Tibial nerve (tissue), 3 donors: ENCODE results near the gene PRR22.

ENCODE experiments used
- POLR2A ChIP-seq, 2 donors: fragments of 450-650 bp; IDR thresholded peaks; one replicate each; pipeline ENCODE4 v1.6.1; 2017; ENCODE audit warnings: antibody characterized with exemption in 2 of 2, mild to moderate bottlenecking in 2 of 2, moderate library complexity in 2 of 2
- TF ChIP-seq, protein P1 (sequence below), 5 experiments: fragments of 200-600 bp in 3 of 5; fragments of 450-650 bp in 2 of 5; sonication (generic) in 3 of 5; IDR thresholded peaks; one replicate each; pipeline ENCODE4 v1.5.1; 2016 to 2019; ENCODE audit warnings: antibody characterized with exemption in 5 of 5, mild to moderate bottlenecking in 3 of 5, moderate library complexity in 2 of 5

DNA sequence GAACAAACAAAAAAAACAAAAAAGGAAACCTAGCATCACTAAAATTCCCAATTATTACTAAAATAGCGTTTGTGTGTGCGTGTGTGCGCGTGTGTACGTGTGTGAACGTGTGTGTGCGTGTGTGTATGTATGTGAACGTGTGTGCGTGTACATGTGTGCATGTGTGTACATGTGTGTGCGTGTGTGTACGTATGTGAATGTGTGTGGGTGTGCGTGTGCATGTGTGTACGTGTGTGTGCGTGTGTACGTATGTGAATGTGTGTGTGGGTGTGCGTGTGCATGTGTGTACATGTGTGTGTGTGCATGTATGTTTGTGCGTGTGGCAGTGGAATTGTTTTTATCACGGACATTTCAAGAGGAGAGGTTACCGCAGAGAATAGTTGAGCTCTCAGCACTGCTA, 42.5 kb downstream of the PRR22 start:
- no peak for TF ChIP-seq POLR2A (IDR thresholded peaks at IDR 0.05)
- TF ChIP-seq, protein P1, sequence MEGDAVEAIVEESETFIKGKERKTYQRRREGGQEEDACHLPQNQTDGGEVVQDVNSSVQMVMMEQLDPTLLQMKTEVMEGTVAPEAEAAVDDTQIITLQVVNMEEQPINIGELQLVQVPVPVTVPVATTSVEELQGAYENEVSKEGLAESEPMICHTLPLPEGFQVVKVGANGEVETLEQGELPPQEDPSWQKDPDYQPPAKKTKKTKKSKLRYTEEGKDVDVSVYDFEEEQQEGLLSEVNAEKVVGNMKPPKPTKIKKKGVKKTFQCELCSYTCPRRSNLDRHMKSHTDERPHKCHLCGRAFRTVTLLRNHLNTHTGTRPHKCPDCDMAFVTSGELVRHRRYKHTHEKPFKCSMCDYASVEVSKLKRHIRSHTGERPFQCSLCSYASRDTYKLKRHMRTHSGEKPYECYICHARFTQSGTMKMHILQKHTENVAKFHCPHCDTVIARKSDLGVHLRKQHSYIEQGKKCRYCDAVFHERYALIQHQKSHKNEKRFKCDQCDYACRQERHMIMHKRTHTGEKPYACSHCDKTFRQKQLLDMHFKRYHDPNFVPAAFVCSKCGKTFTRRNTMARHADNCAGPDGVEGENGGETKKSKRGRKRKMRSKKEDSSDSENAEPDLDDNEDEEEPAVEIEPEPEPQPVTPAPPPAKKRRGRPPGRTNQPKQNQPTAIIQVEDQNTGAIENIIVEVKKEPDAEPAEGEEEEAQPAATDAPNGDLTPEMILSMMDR (IDR thresholded peaks at IDR 0.05), result no peak
